ENCODE results near the gene RERE.

Gene RERE

DNA sequence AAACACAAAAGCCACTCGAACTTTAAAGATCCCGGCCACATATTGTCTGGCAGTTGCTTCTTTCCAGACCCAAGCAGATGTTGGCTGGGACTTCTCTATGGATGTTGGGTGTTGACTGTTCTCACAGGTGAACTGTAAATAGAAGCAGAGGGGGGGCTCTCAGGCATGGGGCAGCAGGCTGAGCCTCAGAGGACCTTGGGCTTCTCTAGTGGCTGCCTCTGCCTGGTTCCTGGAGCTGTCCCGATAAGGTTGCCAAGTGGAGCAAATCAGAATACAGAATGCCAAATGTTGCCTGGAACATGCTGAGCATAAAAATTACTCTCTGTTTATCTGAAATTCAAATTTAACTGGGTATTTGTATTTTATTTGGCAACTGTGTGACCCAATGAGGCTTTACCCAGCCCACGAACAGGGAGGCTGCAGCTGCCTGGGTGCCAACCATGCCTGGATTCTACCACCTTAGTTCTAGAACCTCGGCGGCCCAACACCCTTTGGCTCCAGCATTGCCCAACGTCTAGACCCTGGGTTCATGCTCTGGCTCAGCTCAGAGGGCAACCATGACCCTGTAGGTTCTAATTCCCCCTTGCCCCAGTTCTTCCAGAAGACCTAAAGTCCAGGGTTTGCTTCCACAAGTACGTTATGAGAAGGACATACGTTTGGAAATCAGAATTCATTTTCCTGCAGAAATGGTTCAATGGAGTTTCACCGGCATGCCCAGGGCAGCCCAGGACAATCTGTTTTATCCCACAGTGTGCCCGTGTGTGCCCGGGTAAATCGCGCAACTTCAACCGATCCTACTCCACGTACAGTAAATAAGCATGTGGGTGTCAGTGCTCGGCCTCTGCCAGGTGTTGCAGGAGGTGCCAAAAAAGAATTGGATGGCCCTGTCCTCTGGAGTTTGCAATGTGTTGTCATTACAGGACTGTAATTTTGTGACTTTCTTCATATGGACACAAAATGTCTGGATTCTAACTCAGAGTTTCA, 504.9 kb downstream of the RERE start:
- DNase-seq (ENCODE audit: low read depth, low spot score): no peak

GRCh38 chr1:8311068-8311718, 506.2 kb downstream of the RERE start:
- no peak for DNase-seq (ENCODE audit: low read depth, low spot score)

DNA sequence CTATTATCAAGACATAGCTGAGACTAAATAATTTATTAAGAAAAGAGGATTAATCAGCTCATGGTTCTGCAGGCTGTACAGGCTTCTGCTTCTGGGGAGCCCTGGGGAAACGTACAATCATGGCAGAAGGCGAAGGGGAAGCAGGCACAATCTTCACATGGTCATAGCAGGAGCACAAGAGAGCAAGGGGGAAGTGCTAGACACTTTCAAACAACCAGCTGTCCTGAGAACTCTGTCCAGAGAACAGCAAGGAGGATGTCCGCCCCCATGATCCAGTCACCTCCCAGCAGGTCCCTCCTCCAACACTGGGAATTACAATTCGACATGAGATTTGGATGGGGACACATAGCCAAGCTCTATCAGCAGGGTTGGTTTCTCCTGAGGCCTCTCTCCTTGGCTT, 509.8 kb downstream of the RERE start:
- no peak for DNase-seq (ENCODE audit: low read depth, low spot score)

DNA sequence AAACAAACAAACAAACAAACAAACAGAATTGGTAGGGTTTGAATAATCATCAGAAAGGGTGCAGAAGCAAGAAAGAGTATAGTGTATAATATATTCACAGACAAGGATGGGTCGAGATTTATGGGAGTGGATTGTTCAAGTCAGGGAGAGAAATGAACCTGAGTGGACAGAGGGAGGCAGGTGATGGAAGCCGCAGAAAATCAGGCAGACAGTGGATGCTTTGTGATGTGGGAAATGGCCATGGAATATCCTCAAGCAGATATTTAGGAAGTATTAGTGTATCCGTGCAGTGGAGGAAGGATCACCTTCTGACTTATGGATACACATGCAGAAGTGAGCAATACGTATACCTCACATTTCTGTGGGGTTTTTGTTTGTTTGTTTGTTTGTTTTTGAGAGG, 513.6 kb downstream of the RERE start:
- DNase-seq (ENCODE audit: low read depth, low spot score): no peak

GRCh38 chr1:8303141-8303540, 514.3 kb downstream of the RERE start:
- no peak for DNase-seq (ENCODE audit: low read depth, low spot score)

Data from iPS DF 19.7 (cell line).